Fibroblast of villous mesenchyme (primary cell): Measurements from ENCODE around the gene UBN1. TPM values are rescaled to one million over a fixed set of nuclear protein-coding genes. Genes with fewer than 3 reads are reported as not detected.
A peak's percentile ranks its signal among the peaks of the same experiment; 100 is the strongest.

Source experiments
- DNase-seq: peaks from one replicate; pipeline ENCODE4 v3.0.0-alpha.2; 2010; ENCODE audit warnings: low read depth
- H3K4me3 ChIP-seq: 2 replicates; pipeline ENCODE4 v1.5.1; 2011; ENCODE audit warnings: low read depth, mild to moderate bottlenecking, low read length
- CTCF ChIP-seq: IDR thresholded peaks from 2 replicates; pipeline ENCODE4 v1.5.1; 2012; ENCODE audit warnings: low read depth, mild to moderate bottlenecking, low read length; ENCODE audit not compliant: insufficient read depth
- total RNA-seq: library from RNA; depleted of rRNA; stranded (reverse); fragments of >200 nt; gene quantifications from 2 replicates; pipeline ENCODE4 v1.2.3, GENCODE V29; 2012

UBN1 gene
- total RNA-seq, 1 donor: 28.1 TPM

- H3K4me3 ChIP-seq: no peak overlapping the region
- TF ChIP-seq CTCF: no peak
- no peak for DNase-seq
Observed at GRCh38 chr16:4859900-4860255, 12.6 kb downstream of the UBN1 start.

- DNase-seq: no peak
- no peak overlapping the region for H3K4me3 ChIP-seq
- no peak for TF ChIP-seq CTCF
Observed at GRCh38 chr16:4860727-4861342, 13.6 kb downstream of the UBN1 start.

- no peak for TF ChIP-seq CTCF
Observed at GRCh38 chr16:4862639-4863038, 15.4 kb downstream of the UBN1 start.

GRCh38 chr16:4864728-4865127, 17.4 kb downstream of the UBN1 start:
- TF ChIP-seq CTCF: no peak
- no peak for DNase-seq
- no peak overlapping the region for H3K4me3 ChIP-seq

More at GRCh38 chr16:4862639-4863038, 15.4 kb downstream of the UBN1 start:
- DNase-seq: peak; percentile 18
- no peak overlapping the region for H3K4me3 ChIP-seq

- no peak for DNase-seq
- H3K4me3 ChIP-seq: no peak overlapping the region
- no peak for TF ChIP-seq CTCF
Observed at GRCh38 chr16:4865231-4865860, 18.1 kb downstream of the UBN1 start.

GRCh38 chr16:4866586-4866985, 19.3 kb downstream of the UBN1 start:
- DNase-seq: no peak

More at GRCh38 chr16:4866586-4866985, 19.3 kb downstream of the UBN1 start:
- no peak for TF ChIP-seq CTCF
- no peak overlapping the region for H3K4me3 ChIP-seq
